GM18502 (cell line): ENCODE data around the gene KIAA0930.
A peak's percentile ranks its signal among the peaks of the same experiment; 100 is the strongest.

Source experiments
- ATAC-seq: cut with Tn5 transposase; IDR thresholded peaks from one replicate; pipeline ENCODE4 v1.9.1; 2021; ENCODE audit warnings: mild to moderate bottlenecking; ENCODE audit not compliant: unreplicated experiment, poor library complexity

The KIAA0930 gene

DNA sequence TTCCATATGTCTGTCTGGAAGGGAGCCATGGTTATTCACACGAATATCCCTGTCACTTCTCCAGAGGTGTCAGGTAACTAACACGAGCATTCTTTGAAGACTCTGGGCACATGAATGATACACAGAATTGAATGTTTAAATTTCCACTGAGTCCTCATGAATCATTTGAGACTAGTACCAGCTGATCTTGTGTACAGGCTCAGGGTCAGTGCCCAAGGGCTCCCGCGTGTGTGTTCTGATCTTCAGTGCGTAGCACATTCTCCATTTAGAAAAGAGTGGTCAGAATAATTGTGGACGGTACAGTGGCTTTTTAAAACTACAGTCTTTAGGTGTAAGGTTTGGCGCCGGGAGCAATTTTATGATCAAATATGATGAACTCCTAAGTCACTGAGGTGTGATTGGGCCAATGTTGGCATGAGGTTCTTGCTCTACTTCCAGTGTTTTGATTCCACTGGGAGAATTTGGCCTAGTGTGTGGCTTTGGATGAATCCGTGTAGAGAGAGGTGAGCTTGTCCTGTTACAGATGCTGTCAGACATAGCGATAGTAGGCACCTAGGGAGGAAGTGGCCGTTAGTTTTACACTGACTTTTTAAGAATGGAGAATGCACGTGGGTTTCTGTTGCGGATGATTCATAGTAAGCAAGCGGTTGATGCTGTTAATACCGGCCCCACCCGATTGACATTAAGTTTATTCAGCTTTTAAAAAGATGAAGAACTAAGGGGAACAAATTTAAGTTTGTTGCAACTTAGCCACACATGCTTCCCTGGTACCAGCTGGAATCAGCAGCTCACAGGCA, 54.8 kb downstream of the KIAA0930 start:
- no peak for ATAC-seq

DNA sequence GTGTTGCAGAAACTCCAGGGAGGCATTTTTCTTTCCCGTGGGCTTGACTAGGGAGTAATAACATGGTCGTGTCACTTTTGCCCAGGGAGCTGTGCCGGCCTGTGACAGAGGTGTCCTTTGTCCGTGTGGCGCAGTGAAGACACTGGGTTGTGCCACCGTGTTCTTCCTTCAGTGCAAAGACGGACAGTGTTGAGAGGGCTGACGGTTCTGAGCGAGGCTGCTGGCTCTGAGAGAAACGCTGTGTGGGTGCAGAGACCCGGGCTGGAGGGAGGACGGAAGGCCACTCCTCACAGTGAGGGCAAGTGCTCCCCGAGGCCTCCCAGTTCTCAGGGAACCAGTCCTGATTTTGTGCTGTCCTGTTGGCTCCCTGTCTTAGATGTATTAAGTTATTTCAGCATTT, 56.7 kb downstream of the KIAA0930 start:
- ATAC-seq = no peak

- ATAC-seq = no peak
These were observed 58.9 kb downstream of the KIAA0930 start for GRCh38 chr22:45181766-45182165.

DNA sequence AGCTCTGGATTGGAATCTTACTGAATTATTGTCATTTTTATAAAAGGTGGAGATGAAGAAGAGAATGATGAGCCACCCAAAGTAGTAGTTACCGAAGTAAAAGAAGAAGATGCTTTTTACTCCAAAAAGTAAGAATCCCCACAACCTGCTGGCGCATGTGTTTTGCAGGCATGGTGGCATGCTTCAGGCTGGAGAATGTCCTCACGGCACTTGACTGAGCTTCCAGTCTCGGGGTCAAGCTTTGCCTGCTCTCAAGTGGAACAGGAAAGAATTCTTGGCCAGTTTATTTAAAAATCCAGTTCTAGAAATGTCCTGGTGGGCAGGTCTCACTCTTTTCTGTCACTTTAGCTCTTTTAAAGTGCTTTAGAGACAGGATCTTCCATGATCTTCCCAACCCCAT, 59.5 kb downstream of the KIAA0930 start:
- no peak for ATAC-seq

DNA sequence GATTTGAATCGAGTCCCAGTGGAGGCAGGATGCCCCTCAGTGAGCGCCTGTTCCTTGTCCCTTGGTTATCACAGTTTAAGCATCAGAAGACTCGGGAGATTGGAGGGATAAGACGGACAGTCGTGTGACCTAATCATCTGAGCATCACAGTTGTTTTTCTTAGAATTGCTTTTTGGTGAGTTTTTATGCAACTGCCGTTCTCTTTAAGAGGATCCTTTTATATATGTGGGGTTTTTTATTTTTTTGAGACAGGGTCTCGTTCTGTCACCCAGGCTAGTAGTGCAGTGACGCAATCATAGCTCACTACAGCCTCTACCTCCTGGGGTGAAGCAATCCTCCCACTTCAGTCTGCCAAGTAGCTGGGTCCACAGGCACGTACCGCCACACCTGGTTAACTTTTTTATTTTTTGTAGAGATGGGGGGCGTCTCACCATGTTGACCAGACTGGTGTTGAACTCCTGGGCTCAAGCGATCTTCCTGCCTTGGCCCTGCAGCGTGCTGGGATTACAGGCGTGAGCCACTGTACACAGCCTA, 60.5 kb downstream of the KIAA0930 start:
- no peak for ATAC-seq

- no peak for ATAC-seq
These were observed 61.2 kb downstream of the KIAA0930 start for GRCh38 chr22:45179276-45180049.

DNA sequence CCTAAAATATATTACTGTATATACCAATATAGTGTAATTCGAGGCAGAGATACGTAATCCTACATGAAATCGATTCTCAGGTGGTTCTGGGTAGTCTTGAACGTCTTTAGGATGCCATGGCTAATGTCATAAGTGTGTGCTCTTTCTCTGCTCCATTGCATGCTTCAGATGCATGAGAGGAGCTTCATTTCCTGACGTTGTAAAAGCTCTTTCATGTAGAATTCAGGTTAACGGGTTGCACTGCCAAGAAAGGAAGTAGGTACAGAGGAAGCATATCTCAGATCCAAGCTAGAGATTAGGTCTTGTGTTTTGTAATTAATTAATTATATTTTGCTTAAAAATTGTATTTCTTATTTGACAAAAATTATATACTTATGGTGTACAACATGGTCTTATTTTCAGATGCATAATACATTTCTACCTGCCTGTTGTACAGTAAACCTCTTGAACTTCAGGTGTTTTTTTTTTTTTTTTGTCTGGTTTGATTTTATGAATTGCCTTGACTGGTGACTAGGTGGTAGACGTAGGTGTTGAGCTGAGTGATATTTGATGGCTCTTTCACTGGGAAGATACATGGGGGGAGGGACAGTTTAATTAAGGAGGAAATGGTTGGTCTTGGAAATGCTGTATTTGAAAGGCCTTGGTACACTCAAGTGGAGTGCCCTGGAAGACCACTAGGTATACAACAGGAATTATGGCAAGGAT, 67.7 kb downstream of the KIAA0930 start:
- ATAC-seq = no peak

GRCh38 chr22:45171830-45172229, 68.9 kb downstream of the KIAA0930 start:
- no peak for ATAC-seq

- no peak for ATAC-seq
These were observed 70.9 kb downstream of the KIAA0930 start for GRCh38 chr22:45169591-45170466.

GRCh38 chr22:45166932-45167331, 73.8 kb downstream of the KIAA0930 start:
- no peak for ATAC-seq

- peak; percentile 32 for ATAC-seq
These were observed 76.2 kb downstream of the KIAA0930 start for GRCh38 chr22:45164270-45165088.

- ATAC-seq = peak; percentile 73
These were observed 77.0 kb downstream of the KIAA0930 start, which contains the start of gene NUP50 for GRCh38 chr22:45163451-45164269. Gene NUP50 (plus strand): TSS chr22:45163925. CDS start chr22:45168178, 4,253 bp downstream.

- ATAC-seq = no peak
These were observed 77.6 kb downstream of the KIAA0930 start for GRCh38 chr22:45163099-45163450.

- ATAC-seq = no peak
These were observed 78.2 kb downstream of the KIAA0930 start for GRCh38 chr22:45162531-45162930.

DNA sequence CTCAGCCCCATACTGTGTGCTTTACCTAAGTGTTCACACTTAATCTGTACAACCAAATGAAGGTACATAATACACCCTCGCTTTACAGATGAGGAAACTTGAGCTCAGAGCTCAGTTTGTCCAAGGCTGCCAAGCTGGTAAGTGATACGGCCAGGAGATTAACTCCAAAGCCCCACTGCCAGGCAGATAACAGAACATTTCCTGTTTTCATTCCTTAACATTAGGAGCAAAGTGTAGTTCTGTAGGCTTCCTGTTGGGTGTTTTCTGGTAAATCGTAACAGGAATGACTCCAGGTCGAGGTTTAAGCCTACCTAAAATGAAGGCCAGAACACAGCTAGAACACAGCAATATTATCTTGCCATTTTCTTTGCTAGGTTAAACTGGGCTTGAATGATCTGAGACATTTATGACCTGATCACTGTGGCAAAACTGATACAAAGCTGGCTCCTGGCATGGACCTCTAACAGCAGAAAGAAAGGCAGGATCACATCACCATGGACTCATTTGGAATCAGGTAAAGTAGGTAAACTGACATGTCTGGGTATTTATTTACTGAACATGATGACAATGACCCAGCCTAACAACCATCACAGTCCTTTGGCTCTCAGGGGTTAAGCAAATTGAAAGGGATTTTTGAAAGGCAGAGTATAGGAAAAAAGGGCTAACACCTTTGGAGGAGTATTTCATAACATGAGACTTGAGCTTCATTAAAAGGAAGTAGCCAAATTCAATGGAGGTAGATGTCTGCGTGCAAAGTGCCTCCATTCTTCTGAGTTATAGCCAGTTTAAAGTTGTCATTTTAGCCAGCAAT, 80.8 kb downstream of the KIAA0930 start:
- no peak for ATAC-seq

GRCh38 chr22:45157907-45158306, 82.8 kb downstream of the KIAA0930 start:
- ATAC-seq = no peak
